SK-N-SH (cell line): ENCODE data around the gene SEMA4G. TPM values are rescaled to one million over a fixed set of nuclear protein-coding genes. Genes with fewer than 3 reads are reported as not detected.

ENCODE experiments used
- CTCF ChIA-PET: fragments of 300-600, 350-600 bp; formaldehyde crosslinking; extraction: SDS; loops from one replicate; lab custom pipeline; 2021; lab: Yijun Ruan, JAX
- POLR2A ChIA-PET: fragments of 350-600 bp; sonication (Branson Sonifier 250); formaldehyde crosslinking; extraction: SDS; loops from one replicate; lab custom pipeline; 2020; ENCODE audit warnings: antibody characterized with exemption, inconsistent platforms; lab: Yijun Ruan, JAX
- DNase-seq: peaks from one replicate; pipeline ENCODE4 v3.0.0; 2012
- H2AFZ ChIP-seq: fragments of 200-600 bp; sonication (generic); 2 replicates; pipeline ENCODE4 v1.8.1; 2016; ENCODE audit warnings: antibody characterized with exemption, mild to moderate bottlenecking, low read depth
- H3F3A ChIP-seq: fragments of 200-600 bp; sonication (generic); replicated peaks from 2 replicates; pipeline ENCODE3; 2016; ENCODE audit warnings: antibody characterized with exemption, mild to moderate bottlenecking; ENCODE audit not compliant: insufficient read depth
- H3K27ac ChIP-seq, 2 experiments: fragments of 200-500 bp in 1 of 2; fragments of 200-600 bp in 1 of 2; sonication (Bioruptor generic) in 1 of 2; sonication (generic), shearing (Covaris generic) in 1 of 2; 2 replicates each; pipeline versions ENCODE4 v1.5.1 to v1.6.1; 2014 to 2016; ENCODE audit warnings: low read depth in 2 of 2, inconsistent platforms in 1 of 2, low read length in 1 of 2, mild to moderate bottlenecking in 1 of 2, mixed read lengths in 1 of 2
- H3K27me3 ChIP-seq: fragments of 200-600 bp; sonication (generic), shearing (Covaris generic); 2 replicates; pipeline ENCODE4 v1.6.1; 2016; ENCODE audit warnings: mixed run types; ENCODE audit not compliant: insufficient read depth
- H3K36me3 ChIP-seq, 2 experiments: fragments of 200-500 bp in 1 of 2; fragments of 200-600 bp in 1 of 2; sonication (Bioruptor generic) in 1 of 2; sonication (generic) in 1 of 2; replicated peaks in 1 of 2; 2 replicates each; pipeline versions ENCODE3 to v1.5.1; 2014 to 2016; ENCODE audit warnings: low read length in 1 of 2, mild to moderate bottlenecking in 1 of 2; ENCODE audit not compliant: insufficient read depth in 2 of 2, control insufficient read depth in 1 of 2
- H3K4me1 ChIP-seq, 2 experiments: fragments of 200-500 bp in 1 of 2; fragments of 200-600 bp in 1 of 2; sonication (Bioruptor generic) in 1 of 2; sonication (generic), shearing (Covaris generic) in 1 of 2; 2 replicates each; pipeline versions ENCODE4 v1.5.1 to v1.6.1; 2014 to 2016; ENCODE audit warnings: low read depth in 1 of 2, low read length in 1 of 2, mixed run types in 1 of 2; ENCODE audit not compliant: insufficient read depth in 2 of 2, control insufficient read depth in 1 of 2
- H3K4me2 ChIP-seq: fragments of 200-600 bp; sonication (generic), shearing (Covaris generic); 2 replicates; pipeline ENCODE4 v1.6.1; 2017; ENCODE audit warnings: mixed run types
- H3K4me3 ChIP-seq, 2 experiments: fragments of 200-500 bp in 1 of 2; fragments of 200-600 bp in 1 of 2; sonication (Bioruptor generic) in 1 of 2; sonication (generic), shearing (Covaris generic) in 1 of 2; 2 replicates each; pipeline versions ENCODE4 v1.5.1 to v1.8.1; 2014 to 2016; ENCODE audit warnings: low read depth in 2 of 2, inconsistent platforms in 1 of 2, low read length in 1 of 2, mild to moderate bottlenecking in 1 of 2, mixed read lengths in 1 of 2, moderate library complexity in 1 of 2
- H3K79me2 ChIP-seq: fragments of 200-600 bp; sonication (generic); 2 replicates; pipeline ENCODE4 v1.8.1; 2017; ENCODE audit warnings: mild to moderate bottlenecking; ENCODE audit not compliant: insufficient read depth
- H3K9ac ChIP-seq: fragments of 200-600 bp; sonication (generic); 2 replicates; pipeline ENCODE4 v1.6.1; 2017; ENCODE audit warnings: mixed run types
- H3K9me2 ChIP-seq: fragments of 200-600 bp; sonication (generic); 2 replicates; pipeline ENCODE4 v1.6.1; 2017; ENCODE audit warnings: mixed run types
- H3K9me3 ChIP-seq: fragments of 200-600 bp; sonication (generic); 2 replicates; pipeline ENCODE4 v1.6.1; 2017; ENCODE audit warnings: mixed run types, mild to moderate bottlenecking, moderate library complexity
- H4K20me1 ChIP-seq: fragments of 200-600 bp; sonication (generic); 2 replicates; pipeline ENCODE4 v1.6.1; 2017; ENCODE audit warnings: mild to moderate bottlenecking, mixed run types; ENCODE audit not compliant: insufficient read depth
- EP300 ChIP-seq, 2 experiments: IDR thresholded peaks; 2 replicates each; pipeline versions ENCODE4 v1.4.0 to v1.6.1; 2012; ENCODE audit warnings: borderline replicate concordance in 1 of 2, low read depth in 1 of 2, low read length in 1 of 2
- MXI1 ChIP-seq: IDR thresholded peaks from 2 replicates; pipeline ENCODE4 v1.6.1; 2012; ENCODE audit warnings: mild to moderate bottlenecking, low read depth, low read length, improper control_type of control experiment
- NRF1 ChIP-seq: IDR thresholded peaks from 2 replicates; pipeline ENCODE4 v1.6.1; 2012; ENCODE audit warnings: low read depth, mild to moderate bottlenecking, low read length
- POLR2AphosphoS5 ChIP-seq: IDR thresholded peaks from 2 replicates; pipeline ENCODE4 v1.6.1; 2012; ENCODE audit warnings: low read depth, low read length
- RXRA ChIP-seq: IDR thresholded peaks from 2 replicates; pipeline ENCODE4 v1.4.0; 2012; ENCODE audit warnings: low read depth, mild to moderate bottlenecking, borderline replicate concordance
- SIN3A ChIP-seq: IDR thresholded peaks from 2 replicates; pipeline ENCODE4 v1.6.1; 2012; ENCODE audit warnings: low read depth, mild to moderate bottlenecking, low read length, moderate library complexity, borderline replicate concordance
- SMC3 ChIP-seq: IDR thresholded peaks from 2 replicates; pipeline ENCODE4 v1.6.1; 2012; ENCODE audit warnings: low read depth, low read length, improper control_type of control experiment
- TEAD4 ChIP-seq: IDR thresholded peaks from 2 replicates; pipeline ENCODE4 v1.4.0; 2012; ENCODE audit warnings: mild to moderate bottlenecking, borderline replicate concordance; ENCODE audit not compliant: insufficient read depth
- YY1 ChIP-seq: IDR thresholded peaks from 2 replicates; pipeline ENCODE4 v1.4.0; 2012; ENCODE audit warnings: low read depth, mild to moderate bottlenecking
- WGBS: methylation state at CpG from one replicate; pipeline ENCODE4 v1.1.6; 2017; ENCODE audit warnings: low lambda C conversion rate; 5-methylcytosine and 5-hydroxymethylcytosine counted together
- polyA plus RNA-seq, 3 experiments: library from polyadenylated mRNA; depleted of rRNA; stranded (reverse); fragments of >200 nt; gene quantifications; 2 replicates each; pipeline ENCODE4 v1.2.3, GENCODE V29; 2012
- TF ChIP-seq, protein P1 (sequence below): IDR thresholded peaks from 2 replicates; pipeline ENCODE4; 2012
- TF ChIP-seq, protein P2 (sequence below): fragments of 150-350 bp; IDR thresholded peaks from 2 replicates; pipeline ENCODE4 v1.6.1; 2017; ENCODE audit warnings: antibody characterized with exemption, low read length, low read depth, borderline replicate concordance
- TF ChIP-seq, protein P3 (sequence below): IDR thresholded peaks from 2 replicates; pipeline ENCODE4 v1.6.1; 2012; ENCODE audit warnings: mild to moderate bottlenecking, low read depth, low read length, moderate library complexity

Gene SEMA4G
- polyA plus RNA-seq, 1 of the 3 experiments (the other 2 are of a cell fraction), result 16.2 TPM

DNA sequence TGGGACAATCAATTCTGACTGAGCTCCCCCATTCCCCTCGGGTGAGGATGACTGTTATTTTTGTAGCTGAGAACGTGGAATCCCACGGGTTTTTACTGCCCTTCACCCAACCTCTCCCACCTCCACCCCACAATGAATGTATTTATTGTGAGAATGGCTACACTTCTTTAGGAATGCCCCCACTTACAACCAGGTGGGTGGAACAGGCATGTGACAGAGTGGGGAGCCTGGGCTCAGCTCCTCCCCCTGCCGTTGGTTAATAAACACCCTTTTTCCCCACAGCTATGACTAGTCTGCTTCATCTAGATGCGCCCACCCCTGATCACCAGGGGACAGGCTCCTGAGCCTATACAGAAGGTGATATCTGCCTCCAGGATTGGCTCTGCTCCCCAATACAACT lies 16.0 kb downstream of the SEMA4G start:
- ChIA-PET CTCF (interaction anchor here (1.1 to 24.5 kb wide), 7 partner anchors 9 to 68 kb away, joined by 3 to 443 read pairs (median 4); partner anchors contain the start of genes LZTS2 and SEMA4G), POLR2A (no interaction called here)
- Histone ChIP-seq H4K20me1 (0 out of 2 replicates have a peak, but pooled peaks cover 2% of the 10 kb centered on the region), H3K9me3 (no peaks in the 10 kb centered on the region), H3K79me2 (peaks cover 50% of the 10 kb centered on the region), H3K4me3 (no peak overlapping the region), H3K36me3 (peaks cover 21 to 47% of the 10 kb centered on the region in 2 experiments), H3F3A (no peaks in the 10 kb centered on the region), H2AFZ (no peak overlapping the region), H3K4me1 (peaks cover 21 to 41% of the 10 kb centered on the region in 2 experiments), H3K4me2 (no peak overlapping the region), H3K9me2 (no peaks in the 10 kb centered on the region), H3K27ac (no peak overlapping the region), H3K27me3 (no peaks in the 10 kb centered on the region), H3K9ac (no peak overlapping the region)
- TF ChIP-seq, protein P1, sequence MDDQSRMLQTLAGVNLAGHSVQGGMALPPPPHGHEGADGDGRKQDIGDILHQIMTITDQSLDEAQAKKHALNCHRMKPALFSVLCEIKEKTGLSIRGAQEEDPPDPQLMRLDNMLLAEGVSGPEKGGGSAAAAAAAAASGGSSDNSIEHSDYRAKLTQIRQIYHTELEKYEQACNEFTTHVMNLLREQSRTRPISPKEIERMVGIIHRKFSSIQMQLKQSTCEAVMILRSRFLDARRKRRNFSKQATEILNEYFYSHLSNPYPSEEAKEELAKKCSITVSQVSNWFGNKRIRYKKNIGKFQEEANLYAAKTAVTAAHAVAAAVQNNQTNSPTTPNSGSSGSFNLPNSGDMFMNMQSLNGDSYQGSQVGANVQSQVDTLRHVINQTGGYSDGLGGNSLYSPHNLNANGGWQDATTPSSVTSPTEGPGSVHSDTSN, result no peak
- TF ChIP-seq, protein P2, sequence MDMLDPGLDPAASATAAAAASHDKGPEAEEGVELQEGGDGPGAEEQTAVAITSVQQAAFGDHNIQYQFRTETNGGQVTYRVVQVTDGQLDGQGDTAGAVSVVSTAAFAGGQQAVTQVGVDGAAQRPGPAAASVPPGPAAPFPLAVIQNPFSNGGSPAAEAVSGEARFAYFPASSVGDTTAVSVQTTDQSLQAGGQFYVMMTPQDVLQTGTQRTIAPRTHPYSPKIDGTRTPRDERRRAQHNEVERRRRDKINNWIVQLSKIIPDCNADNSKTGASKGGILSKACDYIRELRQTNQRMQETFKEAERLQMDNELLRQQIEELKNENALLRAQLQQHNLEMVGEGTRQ, result no peak
- TF ChIP-seq SIN3A, result no peak
- TF ChIP-seq YY1, result no peak
- TF ChIP-seq, protein P3, sequence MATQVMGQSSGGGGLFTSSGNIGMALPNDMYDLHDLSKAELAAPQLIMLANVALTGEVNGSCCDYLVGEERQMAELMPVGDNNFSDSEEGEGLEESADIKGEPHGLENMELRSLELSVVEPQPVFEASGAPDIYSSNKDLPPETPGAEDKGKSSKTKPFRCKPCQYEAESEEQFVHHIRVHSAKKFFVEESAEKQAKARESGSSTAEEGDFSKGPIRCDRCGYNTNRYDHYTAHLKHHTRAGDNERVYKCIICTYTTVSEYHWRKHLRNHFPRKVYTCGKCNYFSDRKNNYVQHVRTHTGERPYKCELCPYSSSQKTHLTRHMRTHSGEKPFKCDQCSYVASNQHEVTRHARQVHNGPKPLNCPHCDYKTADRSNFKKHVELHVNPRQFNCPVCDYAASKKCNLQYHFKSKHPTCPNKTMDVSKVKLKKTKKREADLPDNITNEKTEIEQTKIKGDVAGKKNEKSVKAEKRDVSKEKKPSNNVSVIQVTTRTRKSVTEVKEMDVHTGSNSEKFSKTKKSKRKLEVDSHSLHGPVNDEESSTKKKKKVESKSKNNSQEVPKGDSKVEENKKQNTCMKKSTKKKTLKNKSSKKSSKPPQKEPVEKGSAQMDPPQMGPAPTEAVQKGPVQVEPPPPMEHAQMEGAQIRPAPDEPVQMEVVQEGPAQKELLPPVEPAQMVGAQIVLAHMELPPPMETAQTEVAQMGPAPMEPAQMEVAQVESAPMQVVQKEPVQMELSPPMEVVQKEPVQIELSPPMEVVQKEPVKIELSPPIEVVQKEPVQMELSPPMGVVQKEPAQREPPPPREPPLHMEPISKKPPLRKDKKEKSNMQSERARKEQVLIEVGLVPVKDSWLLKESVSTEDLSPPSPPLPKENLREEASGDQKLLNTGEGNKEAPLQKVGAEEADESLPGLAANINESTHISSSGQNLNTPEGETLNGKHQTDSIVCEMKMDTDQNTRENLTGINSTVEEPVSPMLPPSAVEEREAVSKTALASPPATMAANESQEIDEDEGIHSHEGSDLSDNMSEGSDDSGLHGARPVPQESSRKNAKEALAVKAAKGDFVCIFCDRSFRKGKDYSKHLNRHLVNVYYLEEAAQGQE, result no peak
- TF ChIP-seq POLR2AphosphoS5, result peak; percentile 9; the same call in 1 of the 2 replicates
- no peak for TF ChIP-seq MXI1
- no peak for TF ChIP-seq EP300 (IDR thresholded peaks at IDR 0.05; ENCODE audit: borderline replicate concordance in 1 of 2, low read depth in 1 of 2, low read length in 1 of 2)
- no peak for DNase-seq
- 84% methylated on average over 5 of the region's 5 CpGs for WGBS

DNA sequence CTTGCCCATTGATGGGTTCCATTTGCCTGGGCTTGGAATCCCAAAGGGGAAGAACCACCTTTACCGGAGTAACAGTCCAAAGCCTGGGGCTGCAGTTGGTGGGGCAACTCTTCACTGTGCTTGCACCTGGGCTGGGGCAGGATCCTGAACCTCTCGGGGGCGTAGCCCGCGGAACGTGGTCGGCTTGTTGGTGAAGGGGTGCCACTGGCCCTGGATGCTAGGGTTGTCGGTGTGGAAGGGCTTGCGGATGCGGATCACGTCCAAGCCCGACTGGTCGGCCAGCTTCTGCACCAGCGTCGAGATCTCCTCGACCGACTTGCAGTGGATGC lies 17.3 kb downstream of the SEMA4G start:
- DNase-seq, result no peak
- peak overlapping the region; percentile 84 for H3K9ac ChIP-seq
- H3K4me2 ChIP-seq, result peak overlapping the region; percentile 98
- no peaks in the 10 kb centered on the region for H3K9me2 ChIP-seq
- H3K79me2 ChIP-seq, result peaks cover 57% of the 10 kb centered on the region
- peaks cover 29 to 47% of the 10 kb centered on the region in 2 experiments for H3K36me3 ChIP-seq
- peak overlapping the region; percentile 85 to 98 for H3K4me3 ChIP-seq
- no peaks in the 10 kb centered on the region for H3F3A ChIP-seq
- peaks cover 21 to 45% of the 10 kb centered on the region in 2 experiments for H3K4me1 ChIP-seq
- TF ChIP-seq NRF1 (no peak), RXRA (no peak), SMC3 (no peak), TEAD4 (no peak)
- TF ChIP-seq, protein P1, result no peak
- TF ChIP-seq, protein P3, result no peak
- no peaks in the 10 kb centered on the region for H3K9me3 ChIP-seq
- WGBS, result 14% methylated on average over 1 of the region's 17 CpGs
- H4K20me1 ChIP-seq, result 0 out of 2 replicates have a peak, but pooled peaks cover 4% of the 10 kb centered on the region
- no peaks in the 10 kb centered on the region for H3K27me3 ChIP-seq
- H3K27ac ChIP-seq, result peak overlapping the region in 1 of 2 experiments; percentile 95; a peak in 2 of 4 replicates
- CTCF ChIA-PET, result interaction anchor here (1.1 to 24.5 kb wide), 3 partner anchors 12 to 67 kb away, joined by 3 to 443 read pairs (median 81); partner anchors contain the start of gene LZTS2
- POLR2A ChIA-PET, result interaction anchor here (1.1 kb wide), 1 partner anchor 45 kb away, joined by 3 read pairs; the partner anchor contains the start of genes PDZD7 and SFXN3
- peak overlapping the region; percentile 90; the same call in 1 of the 2 replicates for H2AFZ ChIP-seq
